ENCODE results near the gene GAPVD1.

Gene GAPVD1

DNA sequence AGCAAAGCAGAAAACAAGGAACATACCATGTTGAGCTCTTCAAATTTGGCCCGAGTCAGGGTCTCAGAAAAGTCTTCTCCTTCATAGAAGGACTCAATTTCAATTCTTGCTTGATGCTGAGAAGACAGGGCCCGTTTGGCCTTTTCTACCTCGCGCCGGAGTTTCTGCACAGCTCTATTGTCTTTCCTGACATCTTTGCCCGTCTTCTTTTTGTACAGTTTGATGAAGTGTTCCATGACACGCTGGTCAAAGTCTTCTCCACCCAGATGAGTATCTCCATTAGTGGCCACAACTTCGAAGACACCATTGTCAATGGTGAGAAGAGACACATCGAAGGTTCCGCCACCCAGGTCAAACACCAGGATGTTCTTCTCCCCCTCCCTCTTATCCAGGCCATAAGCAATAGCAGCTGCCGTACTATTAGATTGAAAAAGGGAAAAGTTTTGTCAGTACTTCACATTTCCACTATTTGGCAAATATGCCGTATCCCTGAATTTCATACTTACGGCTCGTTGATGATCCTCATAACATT is 22.6 kb upstream of the GAPVD1 start:
- no peak overlapping the region for H3K27ac ChIP-seq (ENCODE audit: low read depth, low read length)
- no peaks in the 10 kb centered on the region for H3K27me3 ChIP-seq (ENCODE audit: control insufficient read depth, insufficient read depth, low read length)
- no peaks in the 10 kb centered on the region for H3K9me3 ChIP-seq (ENCODE audit: control insufficient read depth, insufficient read depth, low read depth, low read length)
- no peak overlapping the region for H3K9ac ChIP-seq (ENCODE audit: low read length)
- H3K4me3 ChIP-seq (ENCODE audit: low read depth, low read length) = peak overlapping the region; percentile 20; the same call in 1 of the 2 replicates
- peaks cover 66% of the 10 kb centered on the region for H3K36me3 ChIP-seq (ENCODE audit: control insufficient read depth, insufficient read depth, low read length)
- peaks cover 4% of the 10 kb centered on the region; the same call in 1 of the 2 replicates for H3K4me1 ChIP-seq (ENCODE audit: control insufficient read depth, insufficient read depth, low read length)

- peaks cover 61% of the 10 kb centered on the region for H3K36me3 ChIP-seq (ENCODE audit: control insufficient read depth, insufficient read depth, low read length)
- H3K9ac ChIP-seq (ENCODE audit: low read length) = peak overlapping the region; percentile 99
- H3K9me3 ChIP-seq (ENCODE audit: control insufficient read depth, insufficient read depth, low read depth, low read length) = no peaks in the 10 kb centered on the region
- peaks cover 4% of the 10 kb centered on the region; the same call in 1 of the 2 replicates for H3K4me1 ChIP-seq (ENCODE audit: control insufficient read depth, insufficient read depth, low read length)
- no peaks in the 10 kb centered on the region for H3K27me3 ChIP-seq (ENCODE audit: control insufficient read depth, insufficient read depth, low read length)
- peak overlapping the region; percentile 99 for H3K4me3 ChIP-seq (ENCODE audit: low read depth, low read length)
- H3K27ac ChIP-seq (ENCODE audit: low read depth, low read length) = peak overlapping the region; percentile 87; the same call in 1 of the 2 replicates
Observed at GRCh38 chr9:125239631-125240597, 21.7 kb upstream of the GAPVD1 start.

DNA sequence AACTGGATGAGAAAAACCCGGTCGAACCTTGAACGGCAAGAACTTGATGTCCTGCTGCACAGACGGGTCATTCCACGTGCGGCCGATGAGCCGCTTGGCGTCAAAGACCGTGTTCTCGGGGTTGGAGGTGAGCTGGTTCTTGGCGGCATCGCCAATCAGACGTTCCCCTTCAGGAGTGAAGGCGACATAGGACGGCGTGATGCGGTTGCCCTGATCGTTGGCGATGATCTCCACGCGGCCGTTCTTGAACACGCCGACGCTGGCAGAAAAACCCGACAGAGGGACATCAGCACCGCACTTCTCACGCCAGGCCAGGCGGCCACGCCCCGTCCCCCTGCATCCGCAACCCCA is 21.0 kb upstream of the GAPVD1 start:
- peak overlapping the region; percentile 99 for H3K4me3 ChIP-seq (ENCODE audit: low read depth, low read length)
- peak overlapping the region; percentile 87 for H3K27ac ChIP-seq (ENCODE audit: low read depth, low read length)
- peaks cover 54% of the 10 kb centered on the region for H3K36me3 ChIP-seq (ENCODE audit: control insufficient read depth, insufficient read depth, low read length)
- H3K9ac ChIP-seq (ENCODE audit: low read length) = peak overlapping the region; percentile 99
- no peaks in the 10 kb centered on the region for H3K9me3 ChIP-seq (ENCODE audit: control insufficient read depth, insufficient read depth, low read depth, low read length)
- peaks cover 4% of the 10 kb centered on the region; the same call in 1 of the 2 replicates for H3K4me1 ChIP-seq (ENCODE audit: control insufficient read depth, insufficient read depth, low read length)
- no peaks in the 10 kb centered on the region for H3K27me3 ChIP-seq (ENCODE audit: control insufficient read depth, insufficient read depth, low read length)

GRCh38 chr9:125241000-125241862 is 20.4 kb upstream of the GAPVD1 start, which contains the start of gene HSPA5:
TSS of gene HSPA5 (minus strand) at chr9:125241343. CDS start at chr9:125241126, 217 bp downstream.
- Histone ChIP-seq H3K4me1 (ENCODE audit: control insufficient read depth, insufficient read depth, low read length) (peaks cover 4% of the 10 kb centered on the region; the same call in 1 of the 2 replicates), H3K27me3 (ENCODE audit: control insufficient read depth, insufficient read depth, low read length) (no peaks in the 10 kb centered on the region), H3K9me3 (ENCODE audit: control insufficient read depth, insufficient read depth, low read depth, low read length) (no peaks in the 10 kb centered on the region), H3K9ac (ENCODE audit: low read length) (peak within 1 kb of the TSS; percentile 99), H3K4me3 (ENCODE audit: low read depth, low read length) (peak within 1 kb of the TSS; percentile 99), H3K27ac (ENCODE audit: low read depth, low read length) (peak within 1 kb of the TSS; percentile 87), H3K36me3 (ENCODE audit: control insufficient read depth, insufficient read depth, low read length) (peaks cover 48% of the 10 kb centered on the region)

DNA sequence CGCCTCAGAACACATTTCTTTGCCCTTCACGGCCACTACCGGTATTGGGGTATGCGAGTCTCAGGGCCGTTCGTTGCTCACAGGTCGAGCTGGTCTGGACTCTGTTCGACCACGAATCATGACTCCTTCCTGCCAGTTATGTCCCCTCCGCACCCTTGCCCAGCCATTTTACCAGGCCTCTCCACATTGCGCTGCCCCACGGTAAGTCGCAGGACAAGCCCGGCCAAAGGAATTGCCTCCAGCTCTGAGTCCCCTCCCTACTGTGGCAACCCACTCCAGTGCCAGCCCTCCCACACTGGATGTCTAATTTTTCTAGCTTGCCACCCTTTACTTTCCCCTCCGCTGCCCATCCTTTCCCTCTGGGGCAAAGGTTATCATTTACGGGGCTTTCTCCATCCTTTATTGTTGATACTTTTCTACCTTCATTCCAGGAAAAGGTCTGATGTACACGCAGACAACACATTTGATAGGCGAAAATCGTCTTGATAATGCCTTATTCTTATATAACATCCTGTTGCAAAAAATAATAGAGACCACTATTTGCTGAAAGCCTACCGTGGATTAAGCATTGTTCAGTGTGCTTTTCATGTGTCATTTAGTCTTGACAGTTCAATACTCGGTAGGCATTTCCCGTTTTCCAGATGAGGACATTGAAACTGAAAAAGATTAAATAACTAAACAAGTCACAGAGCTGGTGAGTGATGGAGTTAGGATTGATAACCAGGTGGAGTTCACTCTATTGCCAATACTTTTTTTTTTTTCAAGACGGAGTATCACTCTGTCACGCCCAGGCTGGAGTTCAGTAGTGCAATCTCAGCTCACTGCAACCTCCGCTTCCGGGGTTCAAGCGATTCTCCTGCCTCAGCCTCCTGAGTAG is 19.5 kb upstream of the GAPVD1 start:
- Histone ChIP-seq H3K9ac (ENCODE audit: low read length) (peak overlapping the region; percentile 97), H3K27ac (ENCODE audit: low read depth, low read length) (peak overlapping the region; percentile 44; the same call in 1 of the 2 replicates), H3K9me3 (ENCODE audit: control insufficient read depth, insufficient read depth, low read depth, low read length) (no peaks in the 10 kb centered on the region), H3K4me3 (ENCODE audit: low read depth, low read length) (peak overlapping the region; percentile 76), H3K36me3 (ENCODE audit: control insufficient read depth, insufficient read depth, low read length) (peaks cover 39% of the 10 kb centered on the region), H3K4me1 (ENCODE audit: control insufficient read depth, insufficient read depth, low read length) (peaks cover 3% of the 10 kb centered on the region; the same call in 1 of the 2 replicates), H3K27me3 (ENCODE audit: control insufficient read depth, insufficient read depth, low read length) (no peaks in the 10 kb centered on the region)

- Histone ChIP-seq H3K36me3 (ENCODE audit: control insufficient read depth, insufficient read depth, low read length) (peaks cover 22% of the 10 kb centered on the region), H3K4me1 (ENCODE audit: control insufficient read depth, insufficient read depth, low read length) (no peaks in the 10 kb centered on the region), H3K9ac (ENCODE audit: low read length) (no peak overlapping the region), H3K27ac (ENCODE audit: low read depth, low read length) (peak overlapping the region; percentile 76), H3K27me3 (ENCODE audit: control insufficient read depth, insufficient read depth, low read length) (no peaks in the 10 kb centered on the region), H3K4me3 (ENCODE audit: low read depth, low read length) (no peak overlapping the region), H3K9me3 (ENCODE audit: control insufficient read depth, insufficient read depth, low read depth, low read length) (no peaks in the 10 kb centered on the region)
Observed at GRCh38 chr9:125243792-125244260, 17.8 kb upstream of the GAPVD1 start.

DNA sequence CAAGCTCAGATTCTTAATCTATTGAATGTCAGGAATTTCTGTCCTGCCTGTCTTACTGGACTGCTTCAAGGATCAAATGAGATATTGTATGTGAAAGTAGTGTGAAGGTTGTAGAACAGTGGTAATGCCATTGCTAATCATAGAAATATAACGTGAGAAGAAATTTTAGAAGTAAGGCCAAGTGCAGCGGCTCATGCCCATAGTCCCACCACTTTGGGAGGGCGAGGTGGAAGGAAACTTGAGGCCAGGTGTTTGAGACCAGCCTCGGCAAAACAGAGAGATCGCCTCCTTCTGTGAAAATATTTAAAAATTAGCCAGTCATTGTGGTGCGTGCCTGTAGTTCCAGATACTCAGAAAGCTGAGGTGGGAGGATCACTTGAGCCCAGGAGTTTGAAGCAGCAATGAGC is 15.4 kb upstream of the GAPVD1 start:
- Histone ChIP-seq H3K36me3 (ENCODE audit: control insufficient read depth, insufficient read depth, low read length) (no peaks in the 10 kb centered on the region), H3K27me3 (ENCODE audit: control insufficient read depth, insufficient read depth, low read length) (no peaks in the 10 kb centered on the region), H3K27ac (ENCODE audit: low read depth, low read length) (no peak overlapping the region), H3K4me3 (ENCODE audit: low read depth, low read length) (no peak overlapping the region), H3K9me3 (ENCODE audit: control insufficient read depth, insufficient read depth, low read depth, low read length) (no peaks in the 10 kb centered on the region), H3K9ac (ENCODE audit: low read length) (no peak overlapping the region), H3K4me1 (ENCODE audit: control insufficient read depth, insufficient read depth, low read length) (no peaks in the 10 kb centered on the region)

DNA sequence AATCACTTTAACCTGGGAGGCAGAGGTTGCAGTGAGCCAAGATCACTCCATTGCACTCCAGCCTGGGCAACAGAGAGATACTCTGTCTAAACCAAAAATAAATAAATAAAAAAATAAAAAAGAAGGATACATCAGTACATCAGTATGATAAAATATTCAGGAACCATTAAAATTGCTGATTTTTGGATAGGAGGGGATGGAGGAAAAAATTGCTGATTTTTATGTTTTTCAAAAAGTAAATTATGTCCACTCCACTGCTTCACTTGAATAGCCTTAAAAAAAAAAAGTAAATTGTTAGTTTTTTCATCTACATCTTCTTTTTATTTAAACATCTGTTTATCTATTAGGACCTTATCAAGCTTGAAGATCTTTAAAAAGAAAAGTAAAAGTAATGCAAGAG is 7.4 kb upstream of the GAPVD1 start:
- Histone ChIP-seq H3K9ac (ENCODE audit: low read length) (no peak overlapping the region), H3K4me3 (ENCODE audit: low read depth, low read length) (no peak overlapping the region), H3K4me1 (ENCODE audit: control insufficient read depth, insufficient read depth, low read length) (no peaks in the 10 kb centered on the region), H3K36me3 (ENCODE audit: control insufficient read depth, insufficient read depth, low read length) (no peaks in the 10 kb centered on the region), H3K27ac (ENCODE audit: low read depth, low read length) (no peak overlapping the region), H3K9me3 (ENCODE audit: control insufficient read depth, insufficient read depth, low read depth, low read length) (no peaks in the 10 kb centered on the region), H3K27me3 (ENCODE audit: control insufficient read depth, insufficient read depth, low read length) (no peaks in the 10 kb centered on the region)

- Histone ChIP-seq H3K27ac (ENCODE audit: low read depth, low read length) (no peak overlapping the region), H3K4me1 (ENCODE audit: control insufficient read depth, insufficient read depth, low read length) (no peaks in the 10 kb centered on the region), H3K27me3 (ENCODE audit: control insufficient read depth, insufficient read depth, low read length) (no peaks in the 10 kb centered on the region), H3K9ac (ENCODE audit: low read length) (no peak overlapping the region), H3K4me3 (ENCODE audit: low read depth, low read length) (no peak overlapping the region), H3K36me3 (ENCODE audit: control insufficient read depth, insufficient read depth, low read length) (no peaks in the 10 kb centered on the region), H3K9me3 (ENCODE audit: control insufficient read depth, insufficient read depth, low read depth, low read length) (no peaks in the 10 kb centered on the region)
Observed at GRCh38 chr9:125255781-125256391, 5.7 kb upstream of the GAPVD1 start.
